Right lung (tissue), 5 donors: ENCODE results near the gene ASTN2. TPM values are rescaled to one million over a fixed set of nuclear protein-coding genes. Genes with fewer than 3 reads are reported as not detected.
"Not testable (repeated sequence)": the region's sequence is repeated elsewhere in the genome, so short reads cannot be mapped to it uniquely, and the experiment has no call there.

Experiments used
- DNase-seq, 2 donors: peaks; one replicate each; pipeline ENCODE4 v3.0.0-alpha.2; 2013
- polyA plus RNA-seq, 5 donors: library from polyadenylated mRNA; unstranded; fragments of 120-200 nt; gene quantifications; one replicate each; pipeline versions ENCODE4 v1.2.1 to v1.2.3, GENCODE V29; 2013; ENCODE audit warnings: inconsistent platforms in 1 of 5, low replicate concordance in 1 of 5; ENCODE audit not compliant: insufficient read length in 5 of 5, insufficient read depth in 1 of 5

ASTN2 gene
- polyA plus RNA-seq, 5 donors, result 4.4 to 5.2 (median 4.8) TPM

DNA sequence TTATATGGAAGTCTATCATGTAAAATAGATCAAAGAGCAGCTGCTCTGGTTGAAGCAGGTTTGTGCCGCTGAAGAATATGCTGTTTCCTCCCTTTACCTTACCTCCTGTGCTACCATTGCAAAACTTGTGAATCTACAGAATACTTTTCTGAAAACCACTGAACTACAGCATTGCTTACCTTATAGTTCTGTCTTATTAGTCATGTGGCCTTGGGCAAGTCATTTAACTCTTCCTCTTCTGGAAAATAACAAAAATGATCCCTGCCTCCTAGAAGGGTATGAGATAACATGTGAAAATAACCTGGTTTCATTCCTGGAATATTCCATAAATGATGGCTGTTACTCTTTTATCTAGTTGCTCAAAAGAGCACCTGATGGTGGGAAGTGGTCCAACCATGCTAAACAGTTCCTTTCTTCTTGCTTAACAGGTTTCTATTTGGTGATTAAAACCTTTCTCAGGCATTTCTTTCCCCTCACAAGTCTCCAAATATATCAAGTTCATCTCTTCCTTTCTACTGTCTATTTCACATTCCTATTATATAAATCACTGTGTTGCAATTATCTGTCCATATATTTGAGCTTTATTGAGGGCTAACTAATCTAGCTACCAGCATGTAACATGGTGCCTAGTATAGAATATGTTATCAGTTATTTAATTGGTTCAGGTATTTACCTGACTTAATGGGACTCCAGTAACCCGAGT is 712.8 kb downstream of the ASTN2 start:
- DNase-seq, result no peak

DNA sequence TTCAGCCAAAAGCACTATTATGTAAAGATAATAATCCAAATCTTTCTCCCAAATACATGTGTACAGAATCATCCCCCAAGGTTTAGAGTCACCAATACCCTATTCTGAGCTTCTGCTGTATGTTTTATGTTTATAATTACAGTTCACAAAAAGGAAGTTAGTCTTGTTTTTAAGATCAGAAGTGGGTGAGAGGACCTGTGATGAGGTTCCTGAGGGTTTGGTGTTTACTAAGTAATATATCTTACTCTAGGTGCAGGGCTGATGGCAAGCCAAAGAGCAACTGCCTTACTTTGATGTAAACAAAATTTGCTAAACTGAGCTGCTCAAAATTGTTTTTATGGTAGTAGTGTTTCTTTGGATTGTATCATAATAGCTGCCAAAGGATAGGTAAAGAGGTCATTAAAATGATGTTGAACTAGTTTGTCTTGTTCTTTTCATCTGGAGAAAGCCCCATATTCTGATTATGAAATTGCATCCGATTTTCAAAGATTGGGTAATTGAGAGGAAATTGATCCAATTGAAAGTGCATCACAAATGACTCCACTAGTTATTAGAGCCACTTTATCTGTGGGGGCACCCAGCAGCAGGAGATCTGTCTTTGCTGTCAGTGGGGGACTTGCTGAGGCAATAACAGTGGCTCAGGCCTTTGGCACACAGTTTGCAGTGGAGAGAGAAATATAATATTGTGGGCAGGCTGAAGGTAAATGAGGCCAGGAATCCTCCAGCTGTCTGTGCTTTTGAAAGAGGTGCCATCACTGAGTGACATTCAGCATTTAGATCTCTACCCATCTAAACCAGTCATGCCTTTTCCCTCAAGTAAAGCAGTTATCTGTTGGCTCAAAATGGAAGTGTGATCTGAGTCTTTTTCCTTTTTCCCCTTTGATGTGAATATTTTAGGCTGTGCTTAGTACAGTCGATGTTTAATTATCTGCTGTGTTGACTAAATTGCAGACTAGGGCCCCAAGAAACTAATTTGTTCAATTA is 713.7 kb downstream of the ASTN2 start:
- no peak for DNase-seq

DNA sequence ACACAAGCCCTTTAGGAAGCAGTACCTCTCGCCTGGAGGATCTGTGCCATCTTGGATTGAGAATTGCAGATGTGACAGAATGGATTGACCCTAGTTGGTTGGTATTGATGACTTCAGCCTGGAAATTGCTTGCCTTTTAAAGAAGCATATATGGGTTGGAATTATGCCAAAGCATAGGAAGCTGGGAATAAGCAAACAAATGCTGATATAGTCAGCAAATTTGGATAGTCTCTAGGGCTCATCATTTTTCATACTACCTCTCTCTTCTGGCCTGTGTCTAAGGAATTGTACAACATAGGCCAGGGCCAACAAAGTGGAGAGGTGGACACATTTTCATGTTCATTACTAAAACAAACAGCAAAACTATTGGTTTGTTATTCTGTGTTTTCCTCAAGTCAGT is 714.6 kb downstream of the ASTN2 start:
- no peak for DNase-seq

DNA sequence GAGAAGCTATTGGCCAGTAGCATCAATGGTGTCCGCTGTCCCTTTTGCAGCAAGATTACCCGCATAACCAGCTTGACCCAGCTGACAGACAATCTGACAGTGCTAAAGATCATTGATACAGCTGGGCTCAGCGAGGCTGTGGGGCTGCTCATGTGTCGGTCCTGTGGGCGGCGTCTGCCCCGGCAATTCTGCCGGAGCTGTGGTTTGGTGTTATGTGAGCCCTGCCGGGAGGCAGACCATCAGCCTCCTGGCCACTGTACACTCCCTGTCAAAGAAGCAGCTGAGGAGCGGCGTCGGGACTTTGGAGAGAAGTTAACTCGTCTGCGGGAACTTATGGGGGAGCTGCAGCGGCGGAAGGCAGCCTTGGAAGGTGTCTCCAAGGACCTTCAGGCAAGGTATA is 717.0 kb downstream of the ASTN2 start:
- no peak for DNase-seq

DNA sequence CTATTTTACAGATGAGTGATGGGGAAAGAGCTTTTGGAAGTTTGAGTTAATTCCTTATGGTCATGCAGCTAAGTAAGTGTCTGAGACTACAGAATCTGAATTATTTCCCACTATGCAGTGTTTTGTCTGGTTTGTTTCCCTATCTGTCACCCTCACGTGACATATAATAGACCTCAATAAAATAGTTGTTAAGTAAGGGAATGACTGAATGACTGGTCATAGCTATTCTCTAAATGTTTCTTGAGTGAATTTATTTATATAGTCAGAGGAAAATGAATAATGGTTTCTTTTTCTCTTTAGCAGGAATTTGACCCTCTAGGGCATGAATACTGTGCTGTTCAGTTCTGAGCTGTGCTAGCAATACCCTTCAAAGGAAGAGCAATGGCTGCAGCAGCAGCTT is 717.5 kb downstream of the ASTN2 start:
- no peak for DNase-seq

DNA sequence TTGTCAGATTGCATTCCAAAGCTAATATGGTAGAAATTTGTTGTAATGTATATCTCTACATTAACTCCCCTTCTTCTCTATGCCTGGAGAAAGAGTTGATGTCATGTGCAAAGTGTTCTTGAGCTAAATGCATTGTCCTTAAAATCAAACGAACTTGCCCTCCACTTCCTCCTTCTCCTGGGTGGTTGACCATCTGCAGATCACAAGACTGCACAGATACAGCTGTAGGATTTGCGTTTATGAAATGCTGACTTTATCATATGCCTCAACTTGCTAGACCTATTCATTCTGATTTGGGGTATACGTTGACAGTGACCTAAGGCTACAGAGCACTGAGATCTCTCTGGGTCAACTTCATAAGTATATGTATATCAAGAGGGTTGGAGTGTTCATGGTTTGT is 719.4 kb downstream of the ASTN2 start:
- no peak for DNase-seq

DNA sequence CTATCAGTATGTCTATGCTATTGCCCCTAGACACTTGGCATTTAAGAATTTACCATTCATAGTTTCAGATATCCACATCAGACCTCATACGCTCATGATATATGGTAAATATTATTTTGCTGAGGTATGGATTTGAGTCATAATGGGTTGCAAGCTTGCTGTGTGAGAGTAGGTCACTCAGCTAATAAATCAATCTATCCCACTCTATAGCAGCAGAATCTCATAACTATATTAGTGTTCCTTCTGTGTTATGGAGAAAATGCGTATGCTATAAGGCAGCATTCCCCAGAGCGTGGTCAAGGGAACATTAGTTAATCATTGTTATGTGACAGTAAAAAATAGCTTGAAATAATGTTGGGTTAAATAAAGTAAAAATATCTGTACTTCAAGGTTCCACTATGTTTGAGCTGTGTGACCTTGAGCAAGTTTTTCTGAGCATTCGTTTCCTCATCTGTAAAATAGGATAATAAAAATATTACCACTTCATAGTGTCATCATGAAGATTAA is 720.0 kb downstream of the ASTN2 start:
- DNase-seq, result no peak

DNA sequence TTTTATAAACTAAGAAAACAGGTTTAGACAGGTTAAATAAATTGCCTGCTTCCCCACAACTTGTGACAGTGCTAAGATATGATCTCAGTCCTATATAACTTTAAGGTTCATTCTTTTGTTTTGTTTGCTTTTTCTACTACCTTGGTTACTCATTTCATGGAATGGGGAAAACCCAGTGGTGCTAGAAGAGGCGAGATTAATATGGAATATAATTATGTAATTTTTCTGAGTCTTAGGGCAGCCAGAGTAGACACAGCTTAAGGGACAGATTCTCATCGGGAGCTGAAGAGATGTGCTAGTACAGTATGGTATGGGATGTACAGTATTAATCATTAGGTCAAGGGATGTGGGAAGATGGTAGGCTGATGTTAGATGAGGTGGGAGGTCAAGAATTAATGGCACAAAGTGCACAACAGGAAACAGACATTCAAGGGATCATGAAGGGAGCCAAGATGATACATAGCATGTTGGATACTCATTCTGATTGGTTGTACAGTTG is 721.6 kb downstream of the ASTN2 start:
- no peak for DNase-seq

DNA sequence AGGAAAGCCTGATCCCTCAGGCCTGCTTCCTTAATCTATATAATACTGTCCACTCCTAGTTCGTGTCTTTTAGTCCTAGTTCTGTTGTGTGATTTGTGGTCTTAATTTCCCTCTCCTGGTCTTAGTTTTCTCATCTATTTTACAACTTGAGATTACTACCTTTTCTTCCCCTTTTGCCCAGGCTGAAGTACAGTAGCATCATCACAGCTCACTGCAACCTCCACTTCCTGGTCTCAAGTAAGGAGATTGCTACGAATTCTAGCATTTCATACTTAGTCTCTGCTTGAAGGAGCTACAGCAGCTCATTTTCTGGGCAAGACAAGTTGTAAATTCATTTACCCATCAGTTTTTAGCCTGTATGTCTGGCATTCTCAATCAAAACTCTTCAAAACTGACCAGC is 722.2 kb downstream of the ASTN2 start:
- DNase-seq, result no peak

DNA sequence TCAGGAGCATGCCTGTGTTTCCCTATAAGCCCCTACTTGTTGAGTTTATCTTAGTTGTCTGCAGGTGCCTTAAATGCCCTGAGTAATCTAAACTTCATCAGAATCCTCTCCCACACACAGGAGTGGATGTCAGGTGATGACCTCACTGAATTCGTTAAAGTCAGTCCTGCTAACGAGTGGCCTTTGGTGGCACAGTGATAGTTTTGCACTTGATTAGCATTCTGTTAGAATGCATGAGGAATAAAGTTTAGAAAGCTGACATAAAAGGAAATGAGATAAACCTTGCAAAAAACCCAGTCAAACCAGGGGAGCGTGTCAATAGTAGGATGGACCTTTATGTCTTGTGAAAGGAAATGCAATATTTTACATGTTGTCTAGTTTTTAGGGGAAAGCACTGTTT is 723.2 kb downstream of the ASTN2 start:
- DNase-seq, result no peak

DNA sequence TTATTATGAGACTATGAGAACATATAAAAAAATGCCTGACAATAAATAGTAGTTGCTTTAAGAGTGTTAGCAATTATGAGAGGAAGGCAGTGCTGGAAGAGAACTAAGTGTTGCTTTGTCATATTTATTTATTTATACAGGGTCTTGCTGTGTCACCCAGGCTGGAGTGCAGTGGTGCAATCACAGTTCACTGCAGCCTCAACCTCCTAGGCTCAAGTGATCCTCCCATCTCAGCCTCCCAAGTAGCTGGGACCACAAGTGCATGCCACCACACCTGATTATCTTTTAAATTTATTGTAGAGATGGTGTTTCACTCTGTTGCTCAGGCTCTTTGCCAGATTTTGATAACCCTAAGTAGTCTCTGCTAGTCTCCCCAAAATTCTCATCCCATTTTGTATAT is 724.1 kb downstream of the ASTN2 start:
- not testable (repeated sequence) for DNase-seq

DNA sequence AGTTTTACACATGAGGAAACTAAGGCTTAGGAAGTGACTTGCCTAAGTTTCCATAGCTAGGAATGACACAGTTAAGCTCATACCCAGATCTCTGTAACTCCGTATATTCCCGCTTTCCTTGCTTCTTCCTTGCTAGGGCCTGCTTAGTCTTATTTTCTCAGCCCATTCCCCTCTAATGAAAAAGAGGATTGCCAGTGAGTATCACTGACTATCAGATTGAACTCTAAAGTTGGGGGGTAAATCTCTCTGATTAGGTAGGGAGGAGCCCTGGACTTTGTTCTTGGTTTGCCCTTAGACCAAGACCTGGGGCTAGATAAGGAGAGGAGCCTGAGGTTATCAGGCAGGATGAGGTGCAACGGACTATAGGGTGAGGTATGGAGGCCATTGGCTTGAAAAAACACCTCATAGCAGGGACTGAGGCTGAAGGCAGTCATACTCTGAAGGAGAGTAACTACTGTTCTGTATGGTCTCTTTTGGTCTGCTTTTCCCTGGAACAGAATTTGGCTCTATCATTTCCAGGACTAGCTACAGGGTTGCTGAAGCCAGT is 725.3 kb downstream of the ASTN2 start:
- no peak for DNase-seq

DNA sequence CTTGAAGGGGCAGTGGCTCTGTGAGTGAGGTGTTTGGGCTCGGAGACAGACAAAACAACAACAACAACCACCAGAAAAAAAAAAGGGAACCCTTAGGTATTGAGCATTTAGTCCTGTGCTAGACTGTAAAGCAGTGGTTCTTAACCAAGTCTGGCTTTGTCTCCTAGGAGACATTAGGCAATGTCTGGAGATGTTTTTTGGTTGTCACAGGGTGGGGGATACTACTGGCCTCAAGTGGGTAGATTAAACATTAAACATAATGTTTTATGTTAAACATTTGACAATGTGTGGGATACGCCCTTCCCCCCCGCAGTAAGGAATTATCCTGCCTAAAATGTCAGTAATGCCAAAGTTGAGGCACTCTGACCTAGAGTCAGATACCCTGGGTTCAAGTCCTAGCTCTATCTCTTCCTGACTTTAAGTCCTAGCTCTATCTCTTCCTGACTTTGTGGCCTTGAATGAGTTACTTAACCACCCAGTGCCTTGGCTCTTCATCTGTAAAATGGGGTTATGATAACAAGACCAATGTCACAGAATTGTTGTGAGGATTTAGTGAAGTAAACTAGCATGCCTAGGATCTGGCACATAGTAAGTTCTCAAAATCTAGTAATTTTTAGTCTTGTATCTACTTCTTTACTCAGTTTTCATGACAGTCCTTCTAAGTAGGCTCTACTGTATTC is 725.9 kb downstream of the ASTN2 start:
- no peak for DNase-seq

DNA sequence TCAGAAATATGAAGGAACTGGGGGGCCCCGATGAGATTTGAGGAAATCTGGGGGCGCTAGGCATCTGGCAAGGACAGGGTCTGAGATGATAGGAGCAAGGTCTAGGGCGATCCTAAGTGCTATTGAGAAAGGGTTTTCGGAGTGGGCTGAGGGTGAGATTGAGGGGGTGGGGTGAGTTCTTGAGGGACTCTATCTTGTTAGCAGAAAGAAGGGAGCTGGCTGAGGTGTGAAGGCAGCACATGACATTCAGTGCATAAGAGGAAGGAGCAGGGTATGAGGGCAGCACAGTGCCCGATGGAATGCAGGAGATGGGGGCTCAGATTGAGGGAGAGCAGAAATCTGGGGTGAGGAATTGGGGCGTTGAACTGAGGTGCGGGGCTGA is 727.1 kb downstream of the ASTN2 start:
- DNase-seq, result peak; percentile 8 to 26

DNA sequence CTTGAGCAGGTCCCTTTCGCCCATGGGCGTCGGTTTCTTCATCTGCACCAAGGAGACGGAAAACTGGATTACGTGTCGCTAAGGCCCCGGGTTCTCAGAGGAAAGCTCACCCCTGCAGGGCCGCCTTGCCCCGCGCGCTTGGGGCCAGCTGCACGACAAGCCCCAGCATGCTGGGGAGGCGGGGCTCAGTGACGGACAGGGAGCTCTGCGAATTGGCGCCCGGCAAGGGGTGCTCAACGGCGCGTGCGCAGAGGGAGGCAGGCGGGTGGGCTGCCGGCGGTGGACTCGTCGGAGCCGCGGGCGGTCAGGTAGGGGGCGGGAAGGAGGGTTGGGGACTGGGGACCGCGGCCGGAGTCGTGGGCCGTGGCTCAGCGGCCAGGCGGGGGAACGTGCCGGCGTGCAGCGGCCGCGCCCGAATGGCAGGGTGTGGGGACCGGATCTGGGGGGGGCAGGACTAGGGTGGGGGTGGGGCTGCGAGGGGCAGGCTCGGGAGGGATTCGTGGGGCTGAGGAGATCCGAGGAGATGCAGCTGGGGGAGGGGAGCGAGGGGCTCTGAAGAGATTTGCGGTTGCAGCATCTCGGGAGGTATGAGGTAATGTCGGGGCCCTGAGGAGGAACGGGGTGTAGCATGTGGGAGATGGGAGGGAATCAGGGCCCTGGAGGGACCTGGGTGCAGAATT is 727.6 kb downstream of the ASTN2 start, which contains the start of gene TRIM32:
Gene TRIM32 (plus strand): TSS at position 232 of the 680 bp plus-strand sequence. CDS start 10,438 bp downstream, outside the sequence.
- peak; percentile 89 to 91 for DNase-seq

DNA sequence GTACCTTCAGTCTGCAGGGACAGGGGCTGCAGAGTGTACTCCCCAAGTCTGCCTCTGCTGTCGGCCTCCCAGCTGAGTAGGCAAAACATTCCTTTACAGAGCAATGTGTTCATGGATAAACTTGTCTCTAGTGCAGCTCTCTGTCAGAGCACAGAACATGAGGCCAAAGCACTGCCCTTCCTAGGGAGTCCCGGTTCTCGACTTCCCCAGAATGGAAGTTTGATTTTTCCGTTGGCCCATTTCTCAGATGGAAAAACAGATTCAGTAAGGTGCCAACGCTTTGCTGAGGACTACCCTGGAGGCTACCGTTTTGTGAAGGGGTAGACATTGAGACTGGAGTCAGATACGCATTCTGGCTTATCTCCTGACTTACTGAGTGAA is 728.2 kb downstream of the ASTN2 start:
- DNase-seq, result no peak

DNA sequence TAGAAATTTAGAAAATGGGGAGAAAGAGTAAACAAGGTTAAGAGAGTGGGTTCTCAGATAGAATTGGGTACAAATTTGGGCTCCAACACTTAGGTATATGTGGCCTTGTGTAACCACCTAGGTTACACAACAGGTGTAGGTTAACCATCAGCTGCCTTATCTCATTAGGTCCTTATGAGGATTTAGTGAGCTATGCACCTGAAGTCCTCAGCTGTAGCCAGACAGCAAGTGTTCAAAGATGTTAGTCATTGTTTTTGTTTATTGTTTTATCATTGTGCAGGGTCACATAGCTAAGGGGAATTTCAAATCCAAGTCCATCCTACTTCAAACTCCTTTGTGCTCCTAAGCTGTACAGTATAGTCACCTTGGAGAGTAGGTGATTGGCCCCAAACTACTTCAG is 728.7 kb downstream of the ASTN2 start:
- no peak for DNase-seq

DNA sequence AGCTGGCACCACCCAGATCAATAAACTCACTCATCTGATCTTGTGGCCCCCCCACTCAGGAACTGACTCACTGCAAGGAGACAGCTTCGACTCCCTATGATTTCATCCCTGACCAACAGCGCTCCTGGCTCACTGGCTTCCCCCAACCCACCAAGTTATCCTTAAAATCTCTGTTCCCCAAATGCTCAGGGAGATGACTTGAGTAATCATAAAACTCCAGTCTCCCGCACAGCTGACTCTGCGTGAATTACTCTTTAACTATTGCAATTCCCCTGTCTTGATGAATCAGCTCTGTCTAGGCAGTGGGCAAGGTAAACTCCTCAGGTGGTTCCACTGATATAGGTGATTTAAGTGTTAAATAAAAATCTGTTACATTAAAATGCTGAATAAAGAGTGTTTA is 729.7 kb downstream of the ASTN2 start:
- no peak for DNase-seq

DNA sequence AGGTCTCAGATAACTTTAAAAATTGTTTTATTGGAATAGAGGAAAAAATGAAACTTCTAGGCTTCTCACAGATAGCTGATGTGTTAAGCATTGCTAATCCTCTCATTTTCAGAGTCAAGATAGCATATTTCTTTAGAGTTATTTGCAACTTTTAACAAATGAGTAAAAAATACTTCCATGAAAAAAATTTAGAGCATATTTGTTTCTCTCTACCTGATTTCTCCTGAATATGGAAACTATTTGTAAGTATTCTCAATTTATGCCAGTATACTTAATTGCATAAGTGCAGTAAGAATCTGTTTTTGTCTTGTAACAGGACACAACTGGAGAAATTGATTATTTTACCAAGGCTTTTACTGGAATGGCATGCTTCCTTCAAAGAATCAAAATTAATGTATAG is 731.3 kb downstream of the ASTN2 start:
- no peak for DNase-seq

DNA sequence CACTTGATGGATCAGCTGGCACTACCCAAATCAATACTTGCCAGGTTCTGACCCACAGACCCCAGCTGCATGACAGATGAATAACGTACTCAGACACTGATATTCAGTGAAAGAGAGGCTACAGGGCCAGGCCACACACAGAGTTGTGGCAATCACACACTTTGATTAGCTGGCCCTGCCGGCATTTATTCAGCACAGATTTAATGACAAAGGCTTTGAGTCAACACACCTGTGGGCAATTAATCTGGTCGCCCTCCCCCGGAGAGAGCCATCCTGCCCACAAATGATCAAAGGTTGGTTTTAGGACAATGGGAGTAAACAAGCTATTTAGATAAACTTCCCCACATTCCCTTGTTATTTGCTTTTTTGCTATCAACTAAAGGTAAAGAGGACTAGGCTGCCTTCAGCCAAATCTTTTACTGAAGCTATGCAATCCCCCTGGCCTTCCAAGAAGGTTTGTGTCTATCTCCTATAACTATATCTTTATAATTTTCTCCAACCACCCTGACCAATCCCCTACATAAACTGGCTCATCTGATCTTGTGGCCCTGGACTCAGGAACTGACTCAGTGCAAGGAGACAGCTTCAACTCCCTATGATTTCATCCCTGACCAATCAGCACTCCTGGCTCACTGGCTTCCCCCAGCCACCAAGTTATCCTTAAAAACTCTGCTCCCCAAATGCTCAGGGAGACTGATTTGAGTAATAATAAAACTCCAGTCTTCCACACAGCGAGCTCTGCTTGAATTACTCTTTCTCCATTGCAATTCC is 740.5 kb downstream of the ASTN2 start:
- DNase-seq, result no peak
